ENCODE measurements around the gene ARL15.

ARL15 gene

GRCh38 chr5:53882006-53882675 is 428.2 kb downstream of the ARL15 start:
- Mint-ChIP-seq H3K4me3 (peak overlapping the region; percentile 23), H3K36me3 (ENCODE audit: low read depth) (no peaks in the 10 kb centered on the region), H3K27ac (peak overlapping the region; percentile 39), H3K4me1 (peaks cover 86% of the 10 kb centered on the region), H3K27me3 (ENCODE audit: low read depth, poor library complexity) (no peaks in the 10 kb centered on the region), H3K9me3 (no peaks in the 10 kb centered on the region)
- no peak for DNase-seq
- no peak for TF ChIP-seq CTCF (IDR thresholded peaks at IDR 0.05)

- TF ChIP-seq CTCF (IDR thresholded peaks at IDR 0.05): no peak
- Mint-ChIP-seq H3K36me3 (ENCODE audit: low read depth) (peaks cover 4% of the 10 kb centered on the region), H3K4me3 (no peak overlapping the region), H3K4me1 (peaks cover 70% of the 10 kb centered on the region), H3K27ac (peak overlapping the region; percentile 40), H3K27me3 (ENCODE audit: low read depth, poor library complexity) (peaks cover 3% of the 10 kb centered on the region), H3K9me3 (peaks cover 7% of the 10 kb centered on the region)
- no peak for DNase-seq
These were observed 430.6 kb downstream of the ARL15 start for GRCh38 chr5:53879708-53880323.

- Mint-ChIP-seq H3K4me3 (no peak overlapping the region), H3K9me3 (peaks cover 21% of the 10 kb centered on the region), H3K27ac (peak overlapping the region; percentile 4), H3K27me3 (ENCODE audit: low read depth, poor library complexity) (peaks cover 3% of the 10 kb centered on the region), H3K4me1 (peaks cover 52% of the 10 kb centered on the region), H3K36me3 (ENCODE audit: low read depth) (peaks cover 14% of the 10 kb centered on the region)
- no peak for TF ChIP-seq CTCF (IDR thresholded peaks at IDR 0.05)
- no peak for DNase-seq
These were observed 432.4 kb downstream of the ARL15 start for GRCh38 chr5:53878015-53878414.

GRCh38 chr5:53877243-53877642 is 433.1 kb downstream of the ARL15 start:
- Mint-ChIP-seq H3K36me3 (ENCODE audit: low read depth) (peaks cover 14% of the 10 kb centered on the region), H3K4me3 (no peak overlapping the region), H3K9me3 (peaks cover 21% of the 10 kb centered on the region), H3K4me1 (peaks cover 44% of the 10 kb centered on the region), H3K27me3 (ENCODE audit: low read depth, poor library complexity) (peaks cover 3% of the 10 kb centered on the region), H3K27ac (no peak overlapping the region)
- no peak for TF ChIP-seq CTCF (IDR thresholded peaks at IDR 0.05)
- DNase-seq: no peak

GRCh38 chr5:53874409-53874808 is 436.0 kb downstream of the ARL15 start:
- peaks cover 25% of the 10 kb centered on the region for H3K9me3 Mint-ChIP-seq
- H3K27ac Mint-ChIP-seq: no peak overlapping the region
- no peak for TF ChIP-seq CTCF (IDR thresholded peaks at IDR 0.05)
- DNase-seq: no peak
- H3K4me3 Mint-ChIP-seq: no peak overlapping the region
- H3K27me3 Mint-ChIP-seq (ENCODE audit: low read depth, poor library complexity): peaks cover 3% of the 10 kb centered on the region
- peaks cover 31% of the 10 kb centered on the region for H3K4me1 Mint-ChIP-seq
- H3K36me3 Mint-ChIP-seq (ENCODE audit: low read depth): peaks cover 14% of the 10 kb centered on the region

- no peak overlapping the region for H3K4me3 Mint-ChIP-seq
- TF ChIP-seq CTCF (IDR thresholded peaks at IDR 0.05): no peak
- DNase-seq: no peak
- H3K27ac Mint-ChIP-seq: no peak overlapping the region
- peaks cover 25% of the 10 kb centered on the region for H3K9me3 Mint-ChIP-seq
- peaks cover 14% of the 10 kb centered on the region for H3K36me3 Mint-ChIP-seq (ENCODE audit: low read depth)
- peaks cover 3% of the 10 kb centered on the region for H3K27me3 Mint-ChIP-seq (ENCODE audit: low read depth, poor library complexity)
- peaks cover 28% of the 10 kb centered on the region for H3K4me1 Mint-ChIP-seq
These were observed 437.1 kb downstream of the ARL15 start for GRCh38 chr5:53873235-53873634.

Data from nephron progenitor cell (in vitro differentiated cells).